Hepatocyte (in vitro differentiated cells): ENCODE results near the gene SMIM41.
"Not testable (repeated sequence)": the region's sequence is repeated elsewhere in the genome, so short reads cannot be mapped to it uniquely, and the experiment has no call there.

ENCODE experiments used
- EZH2 ChIP-seq: fragments of 200-600 bp; sonication (generic); IDR thresholded peaks from 2 replicates; pipeline ENCODE4 v1.6.1; 2016; ENCODE audit warnings: antibody characterized with exemption, mild to moderate bottlenecking, borderline replicate concordance
- EZH2phosphoT487 ChIP-seq: fragments of 200-600 bp; sonication (generic); IDR thresholded peaks from one replicate; pipeline ENCODE4 v1.6.1; 2018; ENCODE audit warnings: antibody characterized with exemption, mild to moderate bottlenecking, low read depth, moderate library complexity; ENCODE audit not compliant: unreplicated experiment, severe bottlenecking
- TF ChIP-seq, protein P1 (sequence below): fragments of 200-600 bp; sonication (generic); IDR thresholded peaks from 2 replicates; pipeline ENCODE4 v1.5.1; 2016; ENCODE audit warnings: antibody characterized with exemption, mild to moderate bottlenecking; ENCODE audit not compliant: poor library complexity

DNA sequence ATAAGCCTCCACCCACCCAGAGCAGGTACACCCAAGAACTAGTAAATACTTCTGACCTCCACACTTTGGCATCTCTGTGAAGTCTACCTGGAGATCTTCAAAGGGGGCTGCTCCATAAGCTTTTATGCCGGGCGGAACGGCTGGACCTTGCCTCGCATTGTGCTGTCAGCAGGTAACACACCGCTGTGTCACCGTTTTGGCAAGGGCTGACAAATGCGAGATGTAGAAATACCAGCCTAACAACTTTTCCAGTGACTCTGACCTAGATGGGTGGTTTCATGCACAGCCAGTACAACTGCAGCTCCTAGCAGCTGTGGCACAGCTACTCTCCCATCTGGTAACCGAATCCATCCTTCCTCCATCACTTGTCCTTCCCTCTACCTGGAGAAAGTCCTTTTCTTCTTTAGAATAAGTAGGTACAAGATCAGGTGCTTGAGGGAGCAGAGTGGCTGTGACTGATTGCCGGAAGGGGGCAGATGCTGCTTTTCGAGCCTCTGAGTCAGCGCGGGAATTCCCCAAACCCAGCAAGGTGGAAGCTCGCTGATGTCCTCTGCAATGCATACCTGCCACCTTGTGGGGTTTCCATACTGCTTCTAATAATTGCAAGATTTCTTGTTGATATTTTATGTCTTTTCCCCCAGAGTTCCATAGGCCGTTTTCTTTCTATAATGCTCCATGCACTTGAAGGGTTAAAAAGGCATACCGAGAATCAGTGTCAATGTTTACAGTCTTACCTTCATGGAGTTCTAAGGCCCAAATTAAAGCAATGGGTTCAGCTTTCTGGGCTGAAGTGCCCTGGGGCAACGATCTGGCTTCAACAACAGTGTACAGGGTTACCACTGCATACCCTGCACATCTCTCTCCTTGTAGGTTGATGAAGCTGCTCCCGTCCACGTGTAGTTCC is 37.0 kb downstream of the SMIM41 start:
- TF ChIP-seq, protein P1, sequence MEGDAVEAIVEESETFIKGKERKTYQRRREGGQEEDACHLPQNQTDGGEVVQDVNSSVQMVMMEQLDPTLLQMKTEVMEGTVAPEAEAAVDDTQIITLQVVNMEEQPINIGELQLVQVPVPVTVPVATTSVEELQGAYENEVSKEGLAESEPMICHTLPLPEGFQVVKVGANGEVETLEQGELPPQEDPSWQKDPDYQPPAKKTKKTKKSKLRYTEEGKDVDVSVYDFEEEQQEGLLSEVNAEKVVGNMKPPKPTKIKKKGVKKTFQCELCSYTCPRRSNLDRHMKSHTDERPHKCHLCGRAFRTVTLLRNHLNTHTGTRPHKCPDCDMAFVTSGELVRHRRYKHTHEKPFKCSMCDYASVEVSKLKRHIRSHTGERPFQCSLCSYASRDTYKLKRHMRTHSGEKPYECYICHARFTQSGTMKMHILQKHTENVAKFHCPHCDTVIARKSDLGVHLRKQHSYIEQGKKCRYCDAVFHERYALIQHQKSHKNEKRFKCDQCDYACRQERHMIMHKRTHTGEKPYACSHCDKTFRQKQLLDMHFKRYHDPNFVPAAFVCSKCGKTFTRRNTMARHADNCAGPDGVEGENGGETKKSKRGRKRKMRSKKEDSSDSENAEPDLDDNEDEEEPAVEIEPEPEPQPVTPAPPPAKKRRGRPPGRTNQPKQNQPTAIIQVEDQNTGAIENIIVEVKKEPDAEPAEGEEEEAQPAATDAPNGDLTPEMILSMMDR = peak; percentile 14
- not testable (repeated sequence) for TF ChIP-seq EZH2, EZH2phosphoT487
